Measurements from ENCODE around the gene TBC1D9B.

- TF ChIP-seq CTCF (CRISPR knock-in tag; IDR thresholded peaks at IDR 0.05), result no peak
- no peak for TF ChIP-seq PREB (CRISPR knock-in tag; IDR thresholded peaks at IDR 0.05)
- no peak for TF ChIP-seq KDM2A (CRISPR knock-in tag; IDR thresholded peaks at IDR 0.05; ENCODE audit: borderline replicate concordance, low read depth)
- TF ChIP-seq NFE2L2 (IDR thresholded peaks at IDR 0.05; ENCODE audit: low read length), result no peak
- TF ChIP-seq ATF3 (CRISPR knock-in tag; IDR thresholded peaks at IDR 0.05), result no peak
- no peak for TF ChIP-seq ZNF350 (CRISPR knock-in tag; IDR thresholded peaks at IDR 0.05; ENCODE audit: borderline replicate concordance, low read depth)
- no peak for TF ChIP-seq IRF9 (CRISPR knock-in tag; IDR thresholded peaks at IDR 0.05; ENCODE audit: borderline replicate concordance)
- TF ChIP-seq RFX5 (IDR thresholded peaks at IDR 0.05; ENCODE audit: low read depth, low read length), result no peak
- no peak for TF ChIP-seq FOSL1 (CRISPR knock-in tag; IDR thresholded peaks at IDR 0.05; ENCODE audit: borderline replicate concordance)
- no peak for TF ChIP-seq CBX1 (IDR thresholded peaks at IDR 0.05; ENCODE audit: low read depth)
- TF ChIP-seq ZNF530 (CRISPR knock-in tag; IDR thresholded peaks at IDR 0.05; ENCODE audit: low read depth), result no peak
- no peak for TF ChIP-seq USF2 (IDR thresholded peaks at IDR 0.05; ENCODE audit: low read depth, low read length)
- TF ChIP-seq USF2 (CRISPR knock-in tag; IDR thresholded peaks at IDR 0.05; ENCODE audit: borderline replicate concordance), result no peak
- TF ChIP-seq ZNF281 (CRISPR knock-in tag; IDR thresholded peaks at IDR 0.05; ENCODE audit: borderline replicate concordance), result no peak
These were observed 74.0 kb downstream of the TBC1D9B start for GRCh38 chr5:179833709-179834070.

All from HepG2 (cell line).